Nasal cavity respiratory epithelium epithelial cell of viscerocranial mucosa (primary cell): ENCODE data around the gene PPP1CB. TPM values are rescaled to one million over a fixed set of nuclear protein-coding genes. Genes with fewer than 3 reads are reported as not detected.

ENCODE experiments used
- total RNA-seq: library from RNA; depleted of rRNA; stranded (reverse); fragments of >200 nt; gene quantifications from 2 replicates; pipeline ENCODE4 v1.2.3, GENCODE V29; 2014

PPP1CB gene
- total RNA-seq, result 383 and 394 TPM in 2 replicates

DNA sequence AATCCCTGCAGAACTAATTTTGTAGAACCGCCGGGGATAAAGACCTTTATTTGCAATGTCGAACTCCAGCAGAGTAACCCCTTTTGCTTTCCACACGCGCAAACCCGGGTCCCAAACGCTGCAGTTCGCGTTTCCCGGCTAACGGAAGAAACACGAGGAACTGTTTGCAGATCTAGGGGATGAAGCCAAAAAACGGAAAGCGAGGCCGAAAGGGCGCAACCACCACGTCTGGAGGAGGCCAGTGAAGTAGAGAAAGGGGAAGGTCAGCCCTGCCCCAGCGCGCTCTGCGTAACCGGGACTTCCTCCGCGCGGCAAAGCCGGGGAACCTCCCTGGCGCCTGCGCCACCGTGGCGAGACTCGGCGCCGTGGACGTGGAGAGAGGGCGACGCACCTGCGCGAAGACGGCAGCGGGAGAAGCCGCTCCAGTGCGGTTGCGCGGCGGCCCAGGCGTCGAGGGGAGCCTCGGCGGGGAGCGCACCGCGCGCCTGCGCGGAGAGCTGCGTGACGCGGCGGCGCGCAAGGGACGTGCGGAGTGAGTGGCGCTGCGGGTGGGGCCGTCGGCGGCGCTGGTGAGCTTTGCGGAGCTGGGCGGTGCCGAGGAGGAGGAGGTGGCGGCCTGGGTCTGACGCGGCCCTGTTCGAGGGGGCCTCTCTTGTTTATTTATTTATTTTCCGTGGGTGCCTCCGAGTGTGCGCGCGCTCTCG lies at the start of gene PPP1CB:
Gene PPP1CB, plus strand, starts transcription at position 579 of the 704 bp plus-strand sequence. CDS start 295 bp downstream, outside the sequence.

DNA sequence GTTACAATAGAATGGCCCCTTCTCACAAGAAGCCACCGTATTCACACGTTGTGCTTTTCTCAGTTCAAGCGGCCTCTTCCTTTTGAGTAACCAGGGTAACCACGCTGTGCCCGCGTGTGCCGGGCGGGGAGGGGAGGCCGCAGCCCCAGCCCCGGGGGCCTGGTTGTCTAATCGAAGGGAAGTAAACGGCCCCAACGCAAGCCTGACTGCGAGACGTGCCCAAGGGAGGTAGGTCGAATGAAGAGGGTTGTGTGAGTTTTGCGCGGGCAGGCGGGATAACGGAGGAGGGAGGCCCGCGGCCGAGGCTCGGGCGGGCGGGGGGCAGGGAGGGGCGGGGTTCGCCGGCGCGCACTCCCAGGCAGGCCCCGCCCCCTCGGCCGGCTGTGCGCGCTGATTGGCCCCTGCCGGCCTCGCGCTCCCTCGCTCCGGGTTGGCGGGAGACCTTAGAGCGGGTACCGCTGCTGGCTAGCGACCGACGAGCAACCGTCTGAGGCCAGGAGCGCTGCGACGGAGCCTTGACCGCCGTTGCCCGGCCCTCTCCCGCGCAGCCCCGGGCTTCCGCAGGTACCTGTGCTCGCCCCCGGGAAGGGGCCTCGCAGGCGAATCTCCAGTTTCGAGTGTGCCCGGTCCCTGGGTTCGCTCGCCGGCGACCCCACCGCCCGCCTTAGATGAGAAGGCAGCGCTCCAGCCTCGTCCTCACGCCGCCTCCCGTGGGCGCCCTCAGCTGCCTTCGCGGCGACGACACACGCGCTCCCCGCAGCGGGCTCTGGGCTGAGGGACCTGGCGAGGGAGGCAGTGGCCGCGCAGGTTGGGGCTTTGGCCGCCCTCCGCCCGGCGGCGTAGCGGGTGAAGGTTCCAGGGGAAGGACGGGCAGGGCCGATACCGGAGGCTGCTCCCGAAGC lies 59.0 kb downstream of the PPP1CB start, which contains the start of gene SPDYA:
Gene SPDYA, plus strand, starts transcription at position 451 of the 902 bp plus-strand sequence. CDS start 5,181 bp downstream, outside the sequence.

Other genes with a start within 250 kb of the PPP1CB start
- gene SPDYA, start 59.0 kb downstream of the PPP1CB start, total RNA-seq, result 0.68 and 2.1 TPM in 2 replicates
- gene TRMT61B, start 118.5 kb downstream of the PPP1CB start, total RNA-seq, result 19.4 and 21.5 TPM in 2 replicates
- gene WDR43, start 142.8 kb downstream of the PPP1CB start, total RNA-seq, result 123 and 178 TPM in 2 replicates
- gene TOGARAM2, start 229.5 kb downstream of the PPP1CB start, total RNA-seq, result not detected in 2 replicates